Measurements from ENCODE around the gene TMEM151B. TPM values are rescaled to one million over a fixed set of nuclear protein-coding genes. Genes with fewer than 3 reads are reported as not detected.

Gene TMEM151B
- total RNA-seq, 2 donors from 2014 or later = 0.09 to 1.1 TPM

GRCh38 chr6:44294832-44295791 is 24.9 kb downstream of the TMEM151B start:
- DNase-seq (ENCODE audit: low spot score) = no peak
- peaks cover 5% of the 10 kb centered on the region for H3K27me3 ChIP-seq (replicated peaks; ENCODE audit: insufficient read depth)
- intact Hi-C loops (cut with DNase I) = no loop called here
- H3K27ac ChIP-seq = no peak overlapping the region
- H3K36me3 ChIP-seq = no peaks in the 10 kb centered on the region
- TF ChIP-seq POLR2AphosphoS5 (IDR thresholded peaks at IDR 0.05) = no peak
- no peak for TF ChIP-seq CTCF (IDR thresholded peaks at IDR 0.05)
- no peak for TF ChIP-seq POLR2A (IDR thresholded peaks at IDR 0.05)
- no peaks in the 10 kb centered on the region for H3K9me3 ChIP-seq
- no peak overlapping the region for H3K4me3 ChIP-seq
- WGBS = 70% methylated on average over 7 of the region's 7 CpGs
- H3K4me1 ChIP-seq (replicated peaks) = no peaks in the 10 kb centered on the region

GRCh38 chr6:44297063-44298038 is 27.1 kb downstream of the TMEM151B start:
- WGBS = under 1% methylated on average over 81 of the region's 86 CpGs
- H3K27ac ChIP-seq = no peak overlapping the region
- peaks cover 4% of the 10 kb centered on the region for H3K27me3 ChIP-seq (replicated peaks; ENCODE audit: insufficient read depth)

GRCh38 chr6:44298055-44298803 is 28.0 kb downstream of the TMEM151B start:
- DNase-seq (ENCODE audit: low spot score) = no peak
- Histone ChIP-seq H3K9me3 (no peaks in the 10 kb centered on the region), H3K4me1 (replicated peaks) (no peaks in the 10 kb centered on the region), H3K36me3 (peaks cover 1 to 5% of the 10 kb centered on the region in 2 donors), H3K27ac (no peak overlapping the region), H3K4me3 (peak overlapping the region in 1 of 2 donors; percentile 40), H3K27me3 (replicated peaks; ENCODE audit: insufficient read depth) (peaks cover 4% of the 10 kb centered on the region)
- no peak for TF ChIP-seq POLR2A (IDR thresholded peaks at IDR 0.05)
- no peak for TF ChIP-seq POLR2AphosphoS5 (IDR thresholded peaks at IDR 0.05)
- TF ChIP-seq CTCF (IDR thresholded peaks at IDR 0.05) = no peak
- WGBS = 27% methylated on average over 20 of the region's 20 CpGs
- intact Hi-C loops (cut with DNase I) = no loop called here

More at GRCh38 chr6:44297063-44298038, 27.1 kb downstream of the TMEM151B start:
- intact Hi-C loops (cut with DNase I) = no loop called here
- Histone ChIP-seq H3K4me1 (replicated peaks) (no peaks in the 10 kb centered on the region), H3K4me3 (peak overlapping the region; percentile 24 to 40), H3K36me3 (peaks cover 0 to 5% of the 10 kb centered on the region in 2 donors), H3K9me3 (no peaks in the 10 kb centered on the region)
- TF ChIP-seq POLR2A (IDR thresholded peaks at IDR 0.05) = no peak
- no peak for TF ChIP-seq CTCF (IDR thresholded peaks at IDR 0.05)
- TF ChIP-seq POLR2AphosphoS5 (IDR thresholded peaks at IDR 0.05) = no peak
- DNase-seq (ENCODE audit: low spot score) = no peak

GRCh38 chr6:44298864-44299263 is 28.6 kb downstream of the TMEM151B start:
- intact Hi-C loops (cut with DNase I) = no loop called here
- WGBS = 84% methylated on average over 3 of the region's 3 CpGs
- Histone ChIP-seq H3K4me3 (no peak overlapping the region), H3K27ac (no peak overlapping the region), H3K4me1 (replicated peaks) (no peaks in the 10 kb centered on the region), H3K9me3 (no peaks in the 10 kb centered on the region), H3K27me3 (replicated peaks; ENCODE audit: insufficient read depth) (peaks cover 4% of the 10 kb centered on the region), H3K36me3 (peaks cover 5 to 8% of the 10 kb centered on the region in 2 donors)
- TF ChIP-seq POLR2A (IDR thresholded peaks at IDR 0.05) (no peak), CTCF (IDR thresholded peaks at IDR 0.05) (no peak), POLR2AphosphoS5 (IDR thresholded peaks at IDR 0.05) (no peak)
- DNase-seq (ENCODE audit: low spot score) = no peak
